ENCODE measurements around the gene ZGLP1.
A peak's percentile ranks its signal among the peaks of the same experiment; 100 is the strongest.
"Not testable (repeated sequence)": the region's sequence is repeated elsewhere in the genome, so short reads cannot be mapped to it uniquely, and the experiment has no call there.

ZGLP1 gene

DNA sequence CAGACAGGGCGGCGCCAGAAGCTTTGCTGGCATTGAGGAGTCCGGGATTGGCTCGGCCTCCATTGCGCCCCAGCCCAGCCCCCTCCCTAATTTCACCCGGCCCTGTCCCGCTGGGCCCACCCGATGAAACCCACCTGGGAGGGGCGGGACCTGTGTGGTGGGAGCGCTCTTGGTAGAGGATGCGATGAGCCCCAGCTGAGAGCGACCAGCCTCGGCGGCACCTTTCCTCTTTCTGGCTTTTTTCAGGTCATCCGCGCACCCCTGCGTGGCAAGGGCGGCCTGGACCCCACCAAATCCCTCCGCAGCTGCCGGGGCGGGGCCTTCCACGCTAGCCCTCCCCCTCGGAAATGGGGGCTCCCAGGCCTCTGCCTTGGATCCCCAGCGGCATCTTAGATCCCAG is at the start of gene ZGLP1:
TSS of gene ZGLP1 (minus strand) at position 393 of the 400 bp plus-strand sequence.
- DNase-seq = no peak

DNA sequence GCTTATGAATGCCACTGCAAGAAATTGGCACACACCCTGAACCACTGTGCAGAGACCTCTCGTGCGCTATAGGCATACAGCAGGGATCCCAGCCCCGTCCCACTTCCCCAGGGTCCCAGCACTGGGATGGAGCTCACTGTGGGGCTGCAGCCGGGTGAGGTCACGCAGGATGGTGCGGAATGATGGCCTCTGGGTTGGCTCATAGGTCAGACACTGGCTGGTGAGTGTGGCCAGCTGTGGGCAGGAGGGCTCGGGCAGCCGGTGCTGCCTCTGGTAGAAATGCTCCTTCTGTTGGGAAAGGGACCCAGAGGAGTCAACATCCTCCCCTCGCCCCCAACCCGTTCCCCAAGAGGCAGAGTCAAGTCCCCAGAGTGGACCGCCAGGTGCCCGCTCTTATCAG is 46.8 kb upstream of the ZGLP1 start:
- no peak for DNase-seq

DNA sequence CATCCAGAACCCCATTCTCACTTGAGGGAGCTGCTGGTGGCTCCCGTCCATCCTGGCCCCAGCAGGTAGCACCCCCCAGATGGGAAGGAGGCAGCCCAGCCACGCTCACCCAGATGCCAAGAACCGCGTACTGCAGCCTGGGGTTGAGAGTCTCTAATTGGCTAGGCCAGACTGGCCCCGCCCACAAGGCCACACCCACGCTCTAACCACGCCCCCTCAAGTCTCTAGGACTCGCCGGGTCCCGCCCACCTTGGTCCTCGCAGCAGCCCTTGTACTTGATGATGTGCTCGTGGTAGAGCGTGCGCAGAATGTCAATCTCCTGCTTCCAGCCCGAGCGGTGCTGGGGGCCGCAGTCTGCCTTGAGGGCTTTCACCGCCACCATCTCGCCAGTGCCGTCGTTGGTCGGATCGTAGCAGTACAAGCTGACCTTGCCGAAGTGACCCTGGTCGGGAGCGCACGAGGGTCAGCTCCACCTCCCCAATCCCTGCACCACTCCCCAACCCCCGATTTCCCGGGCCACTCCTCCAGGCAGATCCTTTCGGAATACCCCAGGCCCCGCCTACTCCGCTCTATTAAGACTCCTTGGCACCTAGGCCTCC is 44.3 kb upstream of the ZGLP1 start:
- peak in 2 of 56 donors; percentile 3 to 36 for DNase-seq

DNA sequence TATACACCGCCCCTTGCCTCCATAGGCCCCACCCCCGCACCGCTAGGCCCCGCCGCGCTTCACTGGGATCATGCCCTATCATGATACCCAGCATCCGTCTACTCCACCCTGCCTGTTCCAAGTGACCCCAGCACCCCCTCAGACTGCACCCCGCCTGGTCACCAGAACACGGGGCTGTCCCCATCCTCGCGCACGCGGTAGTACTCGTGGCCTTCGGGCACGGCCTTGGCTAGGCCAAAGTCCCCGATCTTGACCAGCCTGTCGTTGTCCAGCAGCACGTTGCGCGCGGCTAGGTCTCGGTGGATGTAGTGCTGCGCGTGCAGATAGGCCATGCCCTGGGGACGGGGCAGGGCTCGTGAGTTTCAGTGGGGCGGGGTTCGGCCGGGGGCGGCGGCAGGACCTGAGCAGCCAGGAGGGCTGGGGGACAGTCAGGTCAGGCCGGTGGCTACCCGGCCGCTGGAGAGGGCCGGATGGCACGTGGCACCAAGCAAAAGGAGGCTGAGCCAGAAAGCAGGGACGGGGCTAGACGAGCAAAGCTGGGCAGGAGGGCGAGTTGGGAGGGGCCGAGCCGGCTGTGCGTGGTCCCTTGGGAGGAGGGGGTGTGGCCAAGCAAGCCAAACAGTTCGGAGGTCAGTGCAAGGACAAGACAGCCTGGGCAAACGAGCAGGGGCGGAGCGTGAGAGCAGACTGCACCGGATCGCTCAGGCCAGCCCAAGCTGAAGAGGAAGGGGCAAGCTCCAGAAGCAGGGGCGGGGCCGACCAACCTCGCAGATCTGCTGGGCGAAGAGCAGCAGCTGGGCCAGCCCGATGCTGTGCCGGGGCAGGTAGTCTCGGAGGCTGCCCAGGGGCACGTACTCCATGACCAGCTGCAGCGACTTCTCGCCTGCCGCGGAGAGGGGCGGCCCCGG is 43.4 kb upstream of the ZGLP1 start:
- DNase-seq = no peak

DNA sequence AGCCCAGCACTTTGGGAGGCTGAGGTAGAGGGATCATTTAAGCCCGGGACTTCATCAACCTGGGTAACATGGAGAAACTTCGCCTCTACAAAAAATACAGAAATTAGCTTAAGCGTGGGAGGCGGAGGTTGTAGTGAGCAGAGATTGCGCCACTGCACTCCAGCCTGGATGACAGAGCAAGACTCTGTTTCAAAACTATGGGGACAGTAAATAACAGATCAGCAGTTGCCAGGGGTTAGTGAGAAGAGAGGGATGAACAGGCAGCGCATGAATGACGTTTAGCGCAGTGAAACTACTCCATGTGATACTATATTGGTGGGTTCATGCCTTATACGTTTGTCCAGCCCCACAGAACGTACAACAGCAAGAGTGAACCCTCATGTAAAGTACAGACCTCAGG is 36.9 kb upstream of the ZGLP1 start:
- peak in 2 of 56 donors; percentile 2 to 5 for DNase-seq

DNA sequence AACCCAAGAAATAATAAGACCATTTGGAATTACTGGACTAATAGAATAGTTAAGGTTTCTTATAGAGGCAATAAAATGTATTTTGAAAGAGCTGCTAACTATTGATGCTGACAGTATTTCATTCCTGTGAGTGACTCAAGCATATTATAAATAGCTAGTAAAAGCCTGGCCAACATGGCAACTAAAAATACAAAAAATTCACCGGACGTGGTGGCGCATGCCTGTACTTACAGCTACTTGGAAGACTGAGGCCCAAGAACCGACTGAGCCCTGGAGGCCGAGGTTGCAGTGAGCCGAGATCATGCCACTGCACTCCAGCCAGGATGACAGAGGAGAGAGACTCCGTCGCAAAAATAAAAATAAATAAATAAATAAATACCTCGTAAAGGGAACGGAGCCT is 35.2 kb upstream of the ZGLP1 start:
- peak in 10 of 56 donors; percentile 3 to 56 (median 12) for DNase-seq

DNA sequence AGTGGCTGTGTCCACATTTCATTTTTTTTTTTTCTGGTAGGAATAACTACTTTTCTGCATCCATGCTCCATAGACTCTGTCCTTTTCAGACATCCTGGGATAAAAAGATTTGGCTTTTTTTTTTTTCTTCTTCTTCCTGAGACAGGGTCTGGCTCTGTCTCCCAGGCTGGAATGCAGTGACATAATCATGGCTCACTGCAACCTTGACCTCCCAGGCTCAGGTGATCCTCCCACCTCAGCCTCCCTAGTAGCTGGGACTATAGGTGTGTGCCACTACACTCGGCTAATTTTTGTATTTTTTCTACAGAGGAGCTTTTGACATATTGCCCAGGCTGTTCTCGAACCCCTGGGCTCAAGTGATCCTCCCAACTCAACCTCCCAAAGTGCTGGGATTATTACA is 33.9 kb upstream of the ZGLP1 start:
- no peak for DNase-seq

DNA sequence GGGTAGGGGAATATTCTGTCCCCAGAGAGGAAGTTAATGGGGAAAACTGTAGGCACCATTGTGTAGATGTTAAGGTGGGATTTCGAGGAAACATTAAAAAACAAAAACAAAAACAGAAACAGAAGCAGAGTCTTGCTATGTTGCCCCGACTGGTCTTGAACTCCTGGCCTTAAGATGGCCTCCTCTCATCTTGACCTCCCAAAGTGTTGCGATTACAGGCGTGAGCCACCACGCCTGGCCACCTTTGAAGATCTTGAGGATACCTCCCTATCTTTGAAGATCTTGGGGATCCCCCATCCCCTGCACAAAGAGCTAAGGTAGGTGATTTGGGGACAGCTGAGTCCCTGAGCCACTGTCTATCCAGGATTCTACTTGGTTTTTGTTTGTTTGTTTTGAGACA is 30.4 kb upstream of the ZGLP1 start:
- DNase-seq = no peak

GRCh38 chr19:10339380-10339960 is 29.9 kb upstream of the ZGLP1 start, which contains the start of gene ICAM3:
ICAM3 (minus strand) TSS chr19:10339624; CDS start chr19:10339614, 10 bp downstream.
- no peak for DNase-seq

DNA sequence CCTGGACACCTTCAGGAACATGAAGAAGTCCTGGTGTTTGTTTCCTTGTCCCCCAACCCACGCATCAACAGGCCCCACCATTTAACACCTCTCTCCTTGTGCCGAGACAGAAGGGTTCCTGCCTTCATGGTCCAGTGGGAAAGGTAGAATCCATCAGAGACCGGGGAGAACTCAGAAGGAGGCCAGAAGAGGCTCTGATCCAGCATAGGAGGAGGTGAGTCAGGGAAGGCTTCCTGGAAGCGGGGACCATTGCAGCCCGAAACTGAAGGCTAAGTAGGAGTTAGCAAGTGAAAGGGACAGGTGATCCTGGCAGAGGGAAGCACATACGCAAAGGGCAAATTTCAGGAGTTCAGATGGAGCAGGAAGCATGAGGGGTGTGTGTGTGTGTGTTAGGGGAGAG is 29.3 kb upstream of the ZGLP1 start:
- no peak for DNase-seq

DNA sequence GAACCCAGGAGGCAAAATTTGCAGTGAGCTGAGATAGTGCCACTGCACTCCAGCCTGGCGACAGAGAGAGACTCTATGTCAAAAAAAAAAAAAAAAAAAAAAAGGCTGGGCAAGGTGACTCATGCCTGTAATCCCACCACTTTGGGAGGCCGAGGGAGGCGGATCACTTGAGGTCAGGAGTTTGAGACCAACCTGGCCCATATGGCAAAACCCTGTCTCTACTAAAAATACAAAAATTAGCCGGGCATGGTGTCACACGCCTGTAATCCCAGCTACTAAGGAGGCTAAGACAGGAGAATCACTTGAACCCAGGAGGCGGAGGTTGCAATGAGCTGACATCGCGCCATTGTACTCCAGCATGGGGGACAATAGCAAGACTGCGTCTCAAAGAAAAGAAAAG is 27.1 kb upstream of the ZGLP1 start:
- not testable (repeated sequence) for DNase-seq

- peak in 19 of 56 donors; percentile 4 to 58 (median 22) for DNase-seq
Observed at GRCh38 chr19:10335352-10335985, 25.9 kb upstream of the ZGLP1 start.

- peak in 54 of 56 donors; percentile 5 to 85 (median 57) for DNase-seq
Observed at GRCh38 chr19:10334588-10335351, 25.2 kb upstream of the ZGLP1 start.

GRCh38 chr19:10333758-10334587 is 24.4 kb upstream of the ZGLP1 start:
- DNase-seq = peak in 2 of 56 donors; percentile 31 to 46

DNA sequence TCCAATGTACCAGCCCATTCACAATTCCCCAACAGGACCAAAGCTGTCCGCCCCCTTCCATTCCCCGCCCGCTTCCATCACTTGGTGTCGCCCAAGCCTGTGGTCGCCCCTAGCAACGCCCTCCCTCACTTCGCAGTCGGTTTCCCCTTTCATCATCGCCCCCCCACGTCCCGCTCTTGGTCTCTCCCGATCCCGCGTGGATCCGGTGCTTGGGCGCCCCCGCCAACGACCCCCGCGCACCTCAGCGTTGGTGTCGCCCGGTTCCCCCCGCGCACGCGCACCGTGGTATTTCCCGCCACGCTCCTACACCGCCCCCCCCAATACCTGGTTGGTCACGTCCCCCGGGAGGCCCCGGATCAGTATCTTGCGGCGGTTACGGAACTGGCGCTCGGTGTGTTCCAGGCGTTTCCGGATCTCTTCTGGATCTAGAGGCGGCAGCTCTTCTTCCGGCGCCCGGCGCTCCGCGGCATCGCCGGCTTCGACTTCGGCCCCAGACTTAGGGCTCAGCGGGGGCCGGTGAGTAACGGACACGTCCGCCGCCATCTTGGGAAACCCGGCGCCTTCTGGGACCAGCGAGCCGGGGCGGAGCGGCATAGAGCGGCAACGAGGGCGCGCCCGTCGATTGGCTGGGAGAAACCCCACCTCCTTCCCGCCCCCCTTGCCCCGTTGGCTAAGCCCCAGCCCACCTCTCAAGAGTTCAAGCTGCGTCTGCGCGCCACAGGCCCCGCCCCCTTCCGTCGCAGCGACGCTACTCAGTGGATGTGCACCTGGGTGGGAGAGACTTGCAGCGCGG is 23.5 kb upstream of the ZGLP1 start, which contains the start of gene RAVER1:
TSS of gene RAVER1 (minus strand) at position 565 of the 793 bp plus-strand sequence. CDS start at position 543, 22 bp downstream.
- DNase-seq = peak; percentile 68 to 98 (median 94)

- DNase-seq = no peak
Observed at GRCh38 chr19:10332158-10332964, 22.7 kb upstream of the ZGLP1 start.

DNA sequence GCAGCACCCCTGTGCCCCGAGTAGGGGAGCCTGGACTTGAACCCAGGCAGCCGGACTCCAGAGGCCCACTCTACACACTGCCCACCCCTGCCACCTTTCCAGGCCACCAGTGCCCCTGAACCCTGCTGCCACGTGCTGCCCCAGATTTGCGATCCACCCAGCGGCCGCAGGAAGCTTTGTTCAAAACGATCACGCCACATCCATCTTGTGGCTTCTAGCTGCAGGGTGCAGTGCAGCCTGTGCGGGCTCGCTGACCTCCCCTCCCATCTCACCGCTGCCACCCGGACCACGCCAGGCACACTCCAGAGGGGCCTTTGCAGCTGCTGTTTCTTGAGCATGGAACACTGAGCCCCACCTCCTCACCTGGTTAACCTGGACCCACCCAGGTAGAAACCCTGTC is 19.9 kb upstream of the ZGLP1 start:
- DNase-seq = no peak

All from amygdala (tissue), 56 donors.